Fibroblast of the conjunctiva (primary cell): ENCODE results near the gene TXNL4B.
A peak's percentile ranks its signal among the peaks of the same experiment; 100 is the strongest.
"Not testable (repeated sequence)": the region's sequence is repeated elsewhere in the genome, so short reads cannot be mapped to it uniquely, and the experiment has no call there.

Source experiments
- DNase-seq: peaks from one replicate; pipeline ENCODE4 v3.0.0-alpha.2; 2010; ENCODE audit warnings: low read depth

TXNL4B gene

DNA sequence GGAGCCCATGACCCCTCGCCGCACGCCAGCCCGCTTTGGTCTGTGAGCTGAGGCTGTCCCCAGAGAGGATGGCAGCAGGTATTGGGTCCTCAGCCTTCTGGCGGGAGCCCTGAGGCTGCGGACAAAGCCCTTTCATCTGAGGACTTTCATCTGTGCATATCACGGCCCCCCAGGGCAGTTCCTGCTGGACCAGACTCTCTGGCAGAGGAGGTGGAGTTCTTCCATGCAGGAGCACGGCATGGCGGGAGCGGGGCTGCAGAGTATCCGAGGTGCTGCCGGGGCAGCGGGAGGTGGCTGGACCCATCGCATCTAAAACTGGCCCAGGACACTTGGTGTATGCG lies 19.0 kb upstream of the TXNL4B start:
- DNase-seq = no peak

DNA sequence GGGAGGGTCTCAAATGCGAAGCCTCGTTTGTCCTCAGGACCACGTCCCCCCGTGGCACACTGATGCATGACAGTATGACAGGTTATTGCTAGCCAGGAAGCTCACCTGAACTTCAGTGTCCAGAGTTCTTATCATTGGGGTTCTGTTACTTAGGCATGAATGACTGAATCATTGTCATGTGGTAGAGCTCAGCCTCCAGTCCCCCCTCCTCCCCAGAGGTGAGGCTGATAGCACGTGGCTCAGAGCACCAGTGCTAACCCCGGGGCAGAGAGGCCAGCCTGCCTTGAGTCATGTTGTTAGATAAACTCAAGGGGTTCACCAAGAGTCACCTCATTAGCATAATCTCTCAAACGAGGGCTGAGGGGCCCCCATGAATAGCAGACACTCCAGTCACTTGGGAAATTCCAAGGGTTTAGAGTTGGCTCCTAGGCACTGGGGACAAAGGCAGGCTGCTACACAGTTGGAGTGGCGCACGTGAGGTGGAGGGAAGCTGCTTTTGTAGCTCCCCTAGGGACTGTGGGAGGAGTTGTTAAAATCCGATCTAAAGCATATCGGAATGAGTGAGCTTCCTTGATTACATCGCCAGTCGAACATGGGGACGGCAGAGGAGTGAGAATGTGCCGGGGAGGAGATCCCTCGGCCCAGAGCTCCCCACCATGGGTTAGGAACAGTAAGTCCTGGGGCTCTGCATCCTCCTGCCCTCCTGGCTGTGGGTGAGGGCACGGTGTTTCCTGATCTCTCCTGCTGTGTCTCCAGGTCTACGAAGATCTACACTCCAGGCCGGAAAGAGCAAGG lies 18.4 kb upstream of the TXNL4B start:
- DNase-seq = no peak

DNA sequence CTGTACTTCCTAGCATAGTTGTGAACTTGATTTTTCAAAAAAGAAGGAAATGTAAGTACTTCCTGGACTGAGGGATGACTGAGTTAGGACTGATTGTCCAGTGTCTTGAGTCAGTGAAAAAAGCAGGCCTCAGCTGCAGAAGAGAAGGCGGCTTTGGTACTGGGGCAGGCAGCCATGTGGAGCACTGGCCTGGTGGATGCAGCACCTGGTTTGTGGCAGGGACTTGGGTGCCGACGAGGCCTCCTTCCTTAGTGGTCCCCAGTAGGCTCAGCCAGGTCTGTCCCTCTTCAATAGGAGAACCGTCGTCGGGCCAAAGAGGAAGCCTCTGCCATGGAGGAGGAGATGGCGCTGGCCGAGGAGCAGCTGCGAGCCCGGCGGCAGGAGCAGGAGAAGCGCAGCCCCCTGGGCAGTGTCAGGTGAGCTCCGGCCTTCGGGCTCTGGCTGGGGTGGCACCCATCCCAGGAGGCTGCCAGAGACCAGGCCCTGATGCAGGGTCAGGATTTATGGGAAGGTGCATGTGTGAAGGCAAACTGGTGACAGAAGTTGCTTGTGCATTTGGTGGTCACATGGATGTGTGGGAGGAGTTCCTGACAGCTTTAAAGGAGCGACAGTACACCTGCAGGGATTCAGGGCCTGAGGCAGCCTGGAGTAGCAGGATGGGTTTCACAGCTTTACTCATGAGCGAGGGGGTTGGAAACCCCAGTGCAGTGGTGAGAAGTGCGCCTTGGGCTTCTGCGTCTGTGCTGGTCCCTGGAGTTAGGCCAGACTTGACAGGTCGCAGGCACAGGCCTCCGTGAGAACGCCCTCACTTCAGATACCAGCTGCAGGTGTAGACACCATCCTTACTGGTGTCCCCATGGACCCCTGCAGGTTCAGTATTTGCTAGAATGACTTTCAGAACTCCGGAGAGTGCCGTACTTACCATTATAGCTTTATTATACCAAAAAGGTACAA lies 17.5 kb upstream of the TXNL4B start:
- DNase-seq = no peak

DNA sequence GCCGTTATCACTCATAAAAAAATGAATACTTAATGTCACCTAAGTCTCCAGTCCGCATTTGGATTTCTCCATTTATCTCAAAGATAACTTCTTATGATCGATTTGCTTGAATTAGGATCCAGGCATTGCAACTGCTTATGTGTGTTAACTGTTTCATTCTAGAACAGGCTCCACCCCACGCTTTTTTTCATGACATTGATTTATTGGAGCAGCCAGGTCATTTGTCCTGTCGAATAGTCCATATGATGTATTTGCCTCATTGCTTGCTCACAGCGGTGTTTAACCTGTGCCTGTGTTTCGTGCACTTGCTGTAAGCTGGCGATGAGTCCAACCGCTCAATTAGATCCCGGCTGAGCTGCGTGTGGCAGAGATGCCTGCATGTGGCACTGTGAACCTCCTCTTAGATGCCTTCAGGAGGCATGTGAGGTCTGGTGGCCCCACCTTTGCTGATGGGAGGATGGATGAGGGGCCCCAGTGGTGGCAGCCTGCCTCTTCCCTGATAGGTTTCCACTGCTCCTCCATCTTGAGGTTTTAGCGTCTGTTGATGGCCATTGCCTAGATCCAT lies 16.6 kb upstream of the TXNL4B start:
- DNase-seq = no peak

DNA sequence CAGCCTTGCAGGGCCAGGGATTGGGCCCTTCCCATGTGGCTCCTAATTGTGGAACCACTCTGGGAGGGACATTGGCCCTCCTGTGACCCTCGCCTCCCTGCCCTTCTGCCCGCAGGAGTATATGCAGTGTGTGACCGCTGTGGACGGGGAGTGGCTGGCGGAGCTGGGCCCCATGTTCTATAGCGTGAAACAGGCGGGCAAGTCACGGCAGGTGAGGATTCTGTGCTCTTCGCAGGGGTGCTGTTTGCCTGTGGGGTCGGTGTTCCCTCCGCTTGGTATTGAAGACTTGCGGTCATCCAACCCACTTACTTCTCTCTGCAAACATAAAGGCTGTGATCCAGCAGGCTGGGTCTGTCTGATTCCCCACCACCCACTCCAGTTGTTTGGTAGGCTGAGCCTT lies 15.9 kb upstream of the TXNL4B start:
- DNase-seq = no peak

DNA sequence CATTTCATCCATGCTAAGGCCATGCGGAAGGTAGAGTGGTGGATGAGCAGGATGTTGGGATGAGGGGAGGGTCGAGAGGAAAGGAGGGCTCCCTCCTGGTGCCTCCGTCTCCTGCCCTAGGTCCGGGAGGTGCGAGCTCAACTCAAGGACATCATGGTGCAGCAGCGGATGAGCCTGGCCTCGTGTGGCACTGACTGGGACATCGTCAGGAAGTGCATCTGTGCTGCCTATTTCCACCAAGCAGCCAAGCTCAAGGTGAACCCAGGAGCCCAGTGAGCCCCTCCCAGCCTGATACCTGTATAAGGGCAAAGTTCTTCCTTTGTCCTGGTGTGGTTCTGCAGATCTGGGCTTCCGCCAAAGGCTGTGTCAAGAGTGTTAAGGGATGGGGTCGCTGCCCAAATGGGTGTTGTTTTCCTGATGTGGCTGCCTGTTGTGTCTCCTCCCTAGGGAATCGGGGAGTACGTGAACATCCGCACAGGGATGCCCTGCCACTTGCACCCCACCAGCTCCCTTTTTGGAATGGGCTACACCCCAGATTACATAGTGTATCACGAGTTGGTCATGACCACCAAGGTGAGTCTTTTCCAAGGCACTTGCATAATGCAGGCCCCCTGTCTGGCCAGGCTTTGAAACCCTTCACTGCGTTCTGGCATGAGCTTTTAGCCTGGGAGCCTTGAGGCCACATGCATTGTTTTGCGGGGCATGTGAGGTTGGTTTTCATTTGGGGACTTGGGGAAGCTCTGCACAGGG lies 15.1 kb upstream of the TXNL4B start:
- DNase-seq = no peak

DNA sequence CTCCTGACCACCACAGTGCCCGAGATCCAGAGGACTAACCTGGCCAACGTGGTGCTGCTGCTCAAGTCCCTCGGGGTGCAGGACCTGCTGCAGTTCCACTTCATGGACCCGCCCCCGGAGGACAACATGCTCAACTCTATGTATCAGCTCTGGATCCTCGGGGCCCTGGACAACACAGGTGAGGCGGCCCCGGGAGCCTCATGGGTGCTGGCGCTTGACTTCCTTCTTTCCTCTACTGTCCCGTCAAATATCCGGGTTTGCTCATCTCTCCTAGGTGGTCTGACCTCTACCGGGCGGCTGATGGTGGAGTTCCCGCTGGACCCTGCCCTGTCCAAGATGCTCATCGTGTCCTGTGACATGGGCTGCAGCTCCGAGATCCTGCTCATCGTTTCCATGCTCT lies 14.0 kb upstream of the TXNL4B start:
- no peak for DNase-seq

DNA sequence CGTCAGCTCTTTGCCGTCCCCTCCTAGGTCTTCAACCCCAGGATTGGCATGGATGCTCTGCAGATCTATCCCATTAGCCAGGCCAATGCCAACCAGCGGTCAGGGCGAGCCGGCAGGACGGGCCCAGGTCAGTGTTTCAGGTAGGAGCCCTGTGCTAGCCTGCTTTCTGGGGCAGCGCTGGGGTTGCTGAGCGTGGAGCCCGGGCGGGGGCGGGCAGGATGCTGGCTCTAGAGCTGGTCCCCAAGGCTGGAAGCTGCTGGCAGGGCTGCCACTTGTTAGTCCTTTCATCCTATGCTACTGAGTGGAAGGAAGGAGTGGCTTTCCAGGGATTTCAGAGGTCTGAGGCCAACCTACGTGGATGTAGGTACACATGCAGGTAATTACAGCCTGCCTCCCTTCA lies 12.6 kb upstream of the TXNL4B start:
- DNase-seq = no peak

DNA sequence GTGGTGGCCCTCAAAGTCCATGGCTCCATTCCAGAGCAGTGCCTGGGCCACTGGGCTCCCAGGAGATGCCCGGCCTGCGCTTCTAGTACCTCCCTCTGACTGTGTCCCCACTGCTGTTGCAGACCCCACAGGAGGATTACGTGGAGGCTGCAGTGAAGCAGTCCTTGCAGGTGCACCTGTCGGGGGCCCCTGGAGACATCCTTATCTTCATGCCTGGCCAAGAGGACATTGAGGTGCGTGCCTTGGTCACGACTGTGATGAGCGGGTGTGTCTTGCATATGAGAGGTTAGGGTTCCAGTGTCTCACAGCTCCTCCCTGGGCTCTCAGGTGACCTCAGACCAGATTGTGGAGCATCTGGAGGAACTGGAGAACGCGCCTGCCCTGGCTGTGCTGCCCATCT lies 11.5 kb upstream of the TXNL4B start:
- DNase-seq = no peak

DNA sequence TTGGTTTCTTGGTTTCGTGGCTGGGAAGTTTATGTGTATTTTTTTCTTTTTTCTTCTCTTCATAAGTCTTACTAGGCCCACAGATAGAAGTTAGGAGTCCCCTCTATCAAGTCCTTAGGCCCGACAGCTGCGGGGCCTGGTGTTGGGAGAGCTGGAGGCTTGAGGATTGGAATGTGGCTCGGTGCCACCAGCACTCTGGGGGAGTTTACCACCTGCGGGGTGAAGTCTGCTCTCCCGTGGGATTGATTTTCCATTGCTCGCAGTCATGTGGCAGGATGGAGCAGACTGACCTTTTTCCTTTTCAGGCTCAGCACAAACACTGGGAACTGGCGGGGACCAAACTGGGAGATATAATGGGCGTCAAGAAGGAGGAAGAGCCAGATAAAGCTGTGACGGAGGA lies 7.8 kb upstream of the TXNL4B start:
- DNase-seq = no peak

DNA sequence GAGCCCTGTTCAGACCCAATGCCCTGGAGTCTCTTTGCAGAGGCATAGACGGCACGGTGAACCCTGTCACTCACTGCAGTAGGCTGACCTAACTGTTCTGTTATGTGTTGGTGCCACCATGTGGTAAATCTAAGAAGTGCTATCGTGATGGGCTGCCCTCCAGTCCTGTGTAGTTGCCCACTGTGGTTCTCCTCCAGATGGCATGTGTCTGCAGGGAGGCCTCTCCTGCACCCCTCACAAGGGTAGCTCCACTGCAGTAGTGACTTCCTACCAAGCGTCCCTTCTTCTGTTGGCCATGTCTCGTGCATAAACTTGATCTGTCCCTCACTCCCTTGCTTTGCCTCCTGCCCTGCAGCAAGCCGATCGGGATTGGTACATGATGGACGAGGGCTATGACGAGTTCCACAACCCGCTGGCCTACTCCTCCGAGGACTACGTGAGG lies 6.0 kb upstream of the TXNL4B start:
- peak; percentile 37 for DNase-seq

DNA sequence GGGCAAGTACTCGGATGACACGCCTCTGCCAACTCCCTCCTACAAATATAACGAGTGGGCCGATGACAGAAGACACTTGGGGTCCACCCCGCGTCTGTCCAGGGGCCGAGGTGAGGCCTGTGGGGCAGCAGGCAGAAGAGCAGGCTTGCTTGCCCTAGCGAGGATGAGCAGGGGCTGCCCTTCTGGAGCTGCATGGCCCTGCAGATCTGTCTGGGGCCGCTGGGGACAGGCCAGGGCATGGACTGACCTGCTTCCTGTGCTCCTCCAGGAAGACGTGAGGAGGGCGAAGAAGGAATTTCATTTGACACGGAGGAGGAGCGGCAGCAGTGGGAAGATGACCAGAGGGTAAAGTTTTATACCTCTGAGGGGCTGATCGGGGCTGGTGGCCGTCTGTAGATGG lies 5.5 kb upstream of the TXNL4B start:
- no peak for DNase-seq

DNA sequence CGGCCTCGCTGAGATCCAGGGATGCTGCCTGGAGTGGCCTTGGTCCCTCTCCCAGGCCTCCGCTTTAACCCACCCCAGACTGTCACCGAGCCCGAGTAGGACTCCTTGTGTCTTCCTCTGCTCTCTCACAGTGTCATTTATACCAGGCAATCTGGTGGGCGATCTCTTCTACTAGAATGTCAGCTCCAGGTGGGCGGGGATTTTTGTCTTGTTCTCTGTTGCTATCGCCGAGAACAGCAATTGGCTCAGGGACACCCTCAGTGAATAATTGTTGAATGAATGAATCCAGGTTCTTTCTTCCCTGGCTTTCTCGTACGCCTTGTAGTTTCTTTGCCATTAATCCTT lies 818 bp upstream of the TXNL4B start:
- DNase-seq = no peak

DNA sequence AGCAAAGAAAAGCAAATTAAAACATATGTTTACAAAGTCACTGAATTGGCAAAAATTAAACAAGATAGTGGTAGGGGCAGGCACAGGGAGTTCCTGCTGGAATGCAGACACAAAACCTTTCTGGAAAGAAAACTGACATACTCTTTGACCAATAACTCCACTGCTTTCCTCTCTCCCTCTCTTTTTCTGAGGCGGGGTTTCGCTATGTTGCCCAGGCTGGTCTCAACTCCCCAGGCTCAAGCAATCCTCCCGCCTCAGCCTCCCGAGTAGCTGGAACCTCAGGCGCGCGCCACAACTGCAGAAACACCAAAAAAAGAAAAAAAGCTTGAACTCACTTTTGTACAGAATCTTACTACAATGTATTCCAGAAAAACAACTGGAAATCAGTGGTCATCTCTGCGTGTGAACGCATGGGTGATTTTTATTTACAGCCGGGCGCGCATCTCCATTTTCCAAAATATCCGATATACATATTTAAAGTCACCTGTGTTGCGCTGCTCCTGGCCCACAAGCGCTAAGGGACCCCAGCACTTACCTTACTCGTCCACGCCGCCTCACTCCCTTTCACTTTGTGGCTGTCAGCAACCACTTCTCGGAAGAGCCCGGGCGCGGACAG lies 480 bp downstream of the TXNL4B start:
- peak; percentile 36 for DNase-seq

DNA sequence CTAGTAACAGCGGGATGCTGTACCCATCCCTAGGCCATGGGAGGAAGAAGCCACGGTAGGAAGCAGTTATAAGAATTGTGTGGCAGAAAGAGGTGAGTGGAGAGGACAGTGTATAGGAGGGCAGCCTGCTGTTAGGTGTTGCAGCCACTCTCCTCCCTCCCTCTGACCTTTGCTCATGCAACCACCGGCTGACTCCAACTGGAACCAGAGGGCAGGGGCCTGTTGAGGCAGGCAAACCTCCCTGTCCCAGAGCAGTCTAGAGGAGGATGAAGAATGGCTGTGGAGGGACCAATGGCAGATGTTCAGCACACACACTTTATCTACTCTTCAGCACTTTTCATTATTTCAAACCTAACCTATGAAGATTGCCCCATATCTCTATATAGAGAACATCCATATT lies 2.2 kb downstream of the TXNL4B start:
- DNase-seq = no peak

DNA sequence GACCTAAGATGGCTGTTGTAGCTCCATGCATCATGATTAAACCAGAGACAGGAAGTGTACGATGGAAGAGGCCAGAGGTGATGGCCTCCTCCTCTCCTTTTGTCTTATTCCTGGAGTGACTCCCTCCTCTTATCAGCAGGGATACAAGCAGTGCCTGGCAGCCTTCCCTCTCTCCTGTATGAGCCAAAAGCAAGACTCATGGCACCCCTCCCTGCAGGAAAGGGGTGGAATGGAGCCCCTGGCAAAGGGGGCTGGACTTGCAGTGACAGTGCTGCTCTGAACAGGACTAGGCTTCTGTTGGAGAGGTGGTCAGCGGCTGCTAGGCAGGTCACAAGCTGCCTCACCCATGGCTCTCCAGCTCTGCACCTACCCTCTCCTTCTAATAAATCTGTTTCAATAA lies 8.4 kb downstream of the TXNL4B start:
- no peak for DNase-seq

DNA sequence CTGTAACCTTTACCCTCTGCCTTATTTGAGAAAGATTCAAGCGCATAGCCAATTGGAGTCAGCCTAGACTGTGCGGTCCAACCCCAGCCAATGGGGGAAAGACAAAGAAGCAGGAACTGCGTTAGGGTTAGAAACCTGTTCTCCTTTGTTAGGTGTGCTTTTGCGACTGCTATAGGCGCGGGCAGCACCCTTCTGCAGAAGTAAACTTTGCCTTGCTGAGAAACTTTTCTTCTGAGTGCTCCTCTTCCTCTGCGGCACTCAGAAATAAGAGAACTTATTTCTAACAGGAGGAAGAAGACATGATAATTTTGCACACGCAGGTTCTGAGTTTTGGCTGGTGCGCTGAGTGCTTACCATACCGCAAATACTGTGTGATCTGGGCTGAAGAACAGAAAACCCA lies 9.0 kb downstream of the TXNL4B start:
- no peak for DNase-seq

DNA sequence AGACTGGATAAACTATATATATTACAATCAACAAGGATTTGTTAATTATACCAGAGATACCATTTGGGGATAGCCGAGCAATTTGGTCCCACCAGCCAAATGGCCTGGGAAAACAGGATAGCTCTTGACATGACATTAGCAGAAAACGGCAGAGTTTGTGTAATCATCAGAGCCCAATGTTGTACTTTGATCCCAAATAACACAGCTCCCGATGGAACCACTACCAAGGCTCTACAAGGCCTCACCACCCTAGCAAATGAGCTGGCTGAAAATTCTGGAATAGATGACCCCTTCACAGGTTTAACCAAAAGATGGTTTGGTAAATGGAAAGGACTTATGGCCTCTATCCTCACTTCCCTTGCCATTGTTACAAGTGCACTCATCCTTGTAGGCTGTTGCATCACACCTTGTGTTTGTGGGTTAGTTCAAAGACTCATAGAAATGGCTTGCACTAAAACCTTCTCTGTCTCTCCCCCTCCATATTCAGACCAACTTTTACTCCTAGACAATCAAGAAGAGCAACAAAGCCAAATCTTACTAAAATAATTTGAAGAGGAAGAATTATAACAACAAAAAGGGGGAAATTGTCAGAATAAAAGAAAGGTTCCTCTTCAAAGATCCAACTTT lies 9.5 kb downstream of the TXNL4B start:
- DNase-seq = no peak

DNA sequence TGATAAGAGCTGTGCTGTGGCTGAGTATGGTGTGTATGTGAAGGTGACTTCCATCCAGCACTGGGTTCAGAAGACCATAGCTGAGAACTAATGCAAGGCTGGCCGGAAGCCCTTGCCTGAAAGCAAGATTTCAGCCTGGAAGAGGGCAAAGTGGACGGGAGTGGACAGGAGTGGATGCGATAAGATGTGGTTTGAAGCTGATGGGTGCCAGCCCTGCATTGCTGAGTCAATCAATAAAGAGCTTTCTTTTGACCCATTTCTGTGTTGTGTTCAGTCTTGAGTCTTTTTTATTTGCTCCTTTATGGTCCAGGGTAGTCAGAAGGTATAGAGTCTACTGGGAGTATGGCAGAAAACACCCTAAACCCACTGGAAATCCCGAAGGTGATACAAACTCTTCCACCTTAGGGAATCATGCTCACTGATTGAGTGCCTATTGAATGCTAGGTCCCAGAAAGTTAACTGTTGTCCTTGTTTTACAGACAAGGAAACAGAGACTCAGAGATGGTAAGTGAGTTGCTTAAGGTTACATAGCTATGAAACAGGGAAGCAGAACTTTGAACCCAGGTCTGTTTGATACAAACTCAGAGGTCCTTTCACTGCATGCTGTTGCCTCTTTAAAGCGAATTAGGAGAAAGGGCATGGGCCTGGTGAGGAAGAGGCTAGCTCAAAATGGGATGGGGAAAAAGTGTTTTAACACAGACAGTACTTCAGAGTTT lies 16.3 kb downstream of the TXNL4B start:
- not testable (repeated sequence) for DNase-seq

DNA sequence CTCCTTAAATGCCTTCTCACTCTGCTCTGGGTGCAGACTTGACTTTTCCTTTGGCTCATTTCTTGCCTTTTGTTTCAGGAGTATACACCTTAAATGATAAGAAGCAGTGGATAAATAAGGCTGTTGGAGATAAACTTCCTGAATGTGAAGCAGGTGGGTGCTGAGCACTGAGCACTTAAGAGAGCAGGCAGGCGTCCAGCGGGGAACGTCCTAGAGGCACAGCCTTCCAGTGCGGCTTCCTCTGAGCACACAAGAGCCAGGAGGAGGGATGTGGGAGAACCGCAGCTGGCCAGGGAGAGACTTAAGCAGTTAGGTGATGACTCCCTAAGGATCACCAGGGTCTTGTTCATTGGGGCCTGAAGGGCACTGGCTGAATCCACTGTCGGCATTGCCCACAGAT lies 18.4 kb downstream of the TXNL4B start:
- not testable (repeated sequence) for DNase-seq
